Endodermal cell (in vitro differentiated cells): ENCODE results near the gene MAPK1. TPM values are rescaled to one million over a fixed set of nuclear protein-coding genes. Genes with fewer than 3 reads are reported as not detected.
A peak's percentile ranks its signal among the peaks of the same experiment; 100 is the strongest.

Experiments
- DNase-seq: peaks from one replicate; pipeline ENCODE4 v3.0.0-alpha.2; 2017
- H3K27ac ChIP-seq: 2 replicates; pipeline ENCODE4 v1.5.1; 2013; ENCODE audit warnings: mild to moderate bottlenecking, low read depth, low read length, moderate library complexity
- H3K27me3 ChIP-seq: 2 replicates; pipeline ENCODE4 v1.6.1; 2013; ENCODE audit warnings: mild to moderate bottlenecking, low read length, moderate library complexity; ENCODE audit not compliant: insufficient read depth, control insufficient read depth, poor library complexity, severe bottlenecking
- H3K36me3 ChIP-seq: 2 replicates; pipeline ENCODE4 v1.7.0; 2013; ENCODE audit warnings: mild to moderate bottlenecking, low read length, moderate library complexity; ENCODE audit not compliant: control insufficient read depth, insufficient read depth
- H3K4me1 ChIP-seq: one replicate; pipeline ENCODE4 v1.7.0; 2013; ENCODE audit warnings: low read length; ENCODE audit not compliant: control insufficient read depth, insufficient read depth
- H3K4me3 ChIP-seq: 2 replicates; pipeline ENCODE4 v1.5.1; 2013; ENCODE audit warnings: mild to moderate bottlenecking, low read length, moderate library complexity
- H3K9ac ChIP-seq: 2 replicates; pipeline ENCODE4 v1.6.1; 2013; ENCODE audit warnings: mild to moderate bottlenecking, low read length, moderate library complexity; ENCODE audit not compliant: poor library complexity, severe bottlenecking; ENCODE audit errors: extremely low read depth
- H3K9me3 ChIP-seq: 2 replicates; pipeline ENCODE4 v1.6.1; 2013; ENCODE audit warnings: mild to moderate bottlenecking, low read length, moderate library complexity; ENCODE audit not compliant: control insufficient read depth
- H3K27ac Mint-ChIP-seq: 2 replicates; pipeline ENCODE4 v1.8.0; 2020; ENCODE audit warnings: mixed read lengths
- H3K27me3 Mint-ChIP-seq: 2 replicates; pipeline ENCODE4 v1.8.0; 2021; ENCODE audit warnings: mild to moderate bottlenecking, mixed read lengths; ENCODE audit not compliant: insufficient read depth
- H3K36me3 Mint-ChIP-seq: 2 replicates; pipeline ENCODE4 v1.8.0; 2020; ENCODE audit warnings: low read depth, mixed read lengths
- H3K4me1 Mint-ChIP-seq: 2 replicates; pipeline ENCODE4 v1.8.0; 2020; ENCODE audit warnings: mixed read lengths
- H3K4me3 Mint-ChIP-seq: 2 replicates; pipeline ENCODE4 v1.8.0; 2020; ENCODE audit warnings: mild to moderate bottlenecking, moderate library complexity, mixed read lengths
- H3K9me3 Mint-ChIP-seq: 2 replicates; pipeline ENCODE4 v1.8.0; 2020; ENCODE audit warnings: mild to moderate bottlenecking, mixed read lengths
- WGBS, 2 experiments: methylation state at CpG; one replicate each; pipeline versions ENCODE4 v1.1.5 to v1.1.7; 2013; ENCODE audit warnings: missing lambda C conversion rate in 2 of 2, mixed read lengths in 1 of 2; ENCODE audit not compliant: insufficient coverage in 1 of 2, insufficient read length in 1 of 2; 5-methylcytosine and 5-hydroxymethylcytosine counted together
- total RNA-seq, 2 donors: library from RNA; stranded (reverse); fragmentation: NEBNext Ultra II Directional in 1 of 2; extraction: Animal tissue kit (Norgen Biotek cat#: 25700) in 1 of 2; gene quantifications; 2 replicates in 1 of 2; 3 replicates in 1 of 2; pipeline ENCODE4 v1.2.1, GENCODE V29; 2021
- TF ChIP-seq, protein P1 (sequence below): fragments of 200-600 bp; sonication (generic); conservative IDR thresholded peaks from 2 replicates; pipeline ENCODE4 v1.5.0; 2021; ENCODE audit warnings: antibody characterized with exemption, mild to moderate bottlenecking

MAPK1 gene
- total RNA-seq, 2 donors from 2014 or later, result 76.8 to 78.6 TPM

DNA sequence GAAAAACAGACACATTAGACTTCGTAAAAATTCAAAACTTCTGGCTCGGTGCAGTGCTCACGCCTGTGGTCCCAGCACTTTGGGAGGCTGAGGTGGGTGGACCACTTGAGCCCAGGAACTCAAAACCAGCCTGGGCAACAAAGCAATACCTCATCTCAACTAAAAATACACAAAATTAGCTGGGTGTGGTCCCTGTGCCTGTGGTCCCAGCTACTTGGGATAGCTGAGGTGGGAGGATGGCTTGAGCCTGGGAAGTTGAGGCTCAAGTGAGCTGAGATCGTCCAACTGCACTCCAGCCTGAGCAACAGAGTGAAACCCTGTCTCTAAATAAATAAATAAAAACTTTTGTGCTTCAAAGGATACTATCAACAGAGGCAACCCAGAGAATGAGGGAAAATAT lies 155.6 kb downstream of the MAPK1 start:
- Histone ChIP-seq H3K4me1 (no peaks in the 10 kb centered on the region), H3K36me3 (no peaks in the 10 kb centered on the region), H3K27ac (no peak overlapping the region), H3K9me3 (no peaks in the 10 kb centered on the region), H3K27me3 (no peaks in the 10 kb centered on the region), H3K4me3 (no peak overlapping the region), H3K9ac (no peak overlapping the region)
- Mint-ChIP-seq H3K4me3 (no peak overlapping the region), H3K27ac (no peak overlapping the region), H3K9me3 (no peaks in the 10 kb centered on the region), H3K27me3 (peaks cover 2% of the 10 kb centered on the region), H3K4me1 (peaks cover 11% of the 10 kb centered on the region), H3K36me3 (peaks cover 19% of the 10 kb centered on the region)
- DNase-seq, result no peak
- WGBS, 2 experiments, result 96% methylated on average over 4 of the region's 4 CpGs; no CpG with 5 or more reads in 1 of the 2 experiments
- TF ChIP-seq, protein P1, sequence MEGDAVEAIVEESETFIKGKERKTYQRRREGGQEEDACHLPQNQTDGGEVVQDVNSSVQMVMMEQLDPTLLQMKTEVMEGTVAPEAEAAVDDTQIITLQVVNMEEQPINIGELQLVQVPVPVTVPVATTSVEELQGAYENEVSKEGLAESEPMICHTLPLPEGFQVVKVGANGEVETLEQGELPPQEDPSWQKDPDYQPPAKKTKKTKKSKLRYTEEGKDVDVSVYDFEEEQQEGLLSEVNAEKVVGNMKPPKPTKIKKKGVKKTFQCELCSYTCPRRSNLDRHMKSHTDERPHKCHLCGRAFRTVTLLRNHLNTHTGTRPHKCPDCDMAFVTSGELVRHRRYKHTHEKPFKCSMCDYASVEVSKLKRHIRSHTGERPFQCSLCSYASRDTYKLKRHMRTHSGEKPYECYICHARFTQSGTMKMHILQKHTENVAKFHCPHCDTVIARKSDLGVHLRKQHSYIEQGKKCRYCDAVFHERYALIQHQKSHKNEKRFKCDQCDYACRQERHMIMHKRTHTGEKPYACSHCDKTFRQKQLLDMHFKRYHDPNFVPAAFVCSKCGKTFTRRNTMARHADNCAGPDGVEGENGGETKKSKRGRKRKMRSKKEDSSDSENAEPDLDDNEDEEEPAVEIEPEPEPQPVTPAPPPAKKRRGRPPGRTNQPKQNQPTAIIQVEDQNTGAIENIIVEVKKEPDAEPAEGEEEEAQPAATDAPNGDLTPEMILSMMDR, result no peak

DNA sequence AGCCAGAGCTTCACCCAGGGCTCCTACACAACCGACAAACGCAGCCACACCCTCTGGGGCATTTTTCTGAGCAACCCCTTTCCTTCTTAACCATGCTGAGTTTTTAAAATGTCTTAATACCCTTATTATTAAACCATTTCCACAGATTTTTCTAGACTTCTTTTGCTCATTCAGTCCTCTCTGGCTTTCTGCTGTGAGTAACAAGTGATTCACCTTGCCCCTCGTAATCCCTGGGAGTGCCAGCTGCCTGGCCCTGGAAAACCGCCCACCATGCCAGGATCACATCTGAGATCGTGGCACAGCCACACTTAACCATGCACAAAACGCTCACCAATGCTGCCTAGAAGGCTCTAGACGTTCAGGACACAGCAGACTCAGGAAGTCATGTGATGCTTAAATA lies 157.3 kb downstream of the MAPK1 start:
- DNase-seq, result no peak
- no peak overlapping the region for H3K27ac ChIP-seq
- H3K9me3 ChIP-seq, result no peaks in the 10 kb centered on the region
- H3K36me3 Mint-ChIP-seq, result peaks cover 19% of the 10 kb centered on the region
- no peaks in the 10 kb centered on the region for H3K36me3 ChIP-seq
- H3K9ac ChIP-seq, result no peak overlapping the region
- no peaks in the 10 kb centered on the region for H3K27me3 ChIP-seq
- H3K27me3 Mint-ChIP-seq, result peaks cover 2% of the 10 kb centered on the region
- H3K4me1 Mint-ChIP-seq, result peaks cover 11% of the 10 kb centered on the region
- H3K27ac Mint-ChIP-seq, result peak overlapping the region; percentile 67
- no peak overlapping the region for H3K4me3 Mint-ChIP-seq
- H3K4me1 ChIP-seq, result no peaks in the 10 kb centered on the region
- H3K4me3 ChIP-seq, result no peak overlapping the region
- TF ChIP-seq, protein P1, result no peak
- no peaks in the 10 kb centered on the region for H3K9me3 Mint-ChIP-seq
- 88 to 89% methylated on average over 7 of the region's 7 CpGs for WGBS, 2 experiments

DNA sequence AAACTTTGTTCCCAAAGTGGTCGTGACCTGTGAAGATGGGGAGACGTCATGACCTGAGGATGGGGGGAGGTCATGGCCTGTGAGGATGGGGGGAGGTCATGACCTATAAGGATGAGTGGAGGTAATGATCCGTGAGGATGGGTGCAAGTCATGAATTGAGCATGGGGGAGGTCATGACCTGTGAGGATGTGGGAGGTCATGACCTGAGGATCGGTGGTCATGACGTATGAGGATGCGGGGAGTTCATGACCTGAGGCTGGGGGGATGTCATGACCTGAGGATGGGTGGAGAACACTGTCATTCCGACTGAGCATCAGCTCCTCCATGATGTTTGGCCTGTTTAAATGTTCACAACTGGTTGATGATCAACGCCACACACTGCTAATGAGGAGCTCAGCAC lies 157.8 kb downstream of the MAPK1 start:
- Histone ChIP-seq H3K9me3 (no peaks in the 10 kb centered on the region), H3K4me3 (no peak overlapping the region), H3K36me3 (no peaks in the 10 kb centered on the region), H3K4me1 (no peaks in the 10 kb centered on the region), H3K27ac (no peak overlapping the region), H3K27me3 (no peaks in the 10 kb centered on the region), H3K9ac (no peak overlapping the region)
- Mint-ChIP-seq H3K27me3 (peaks cover 2% of the 10 kb centered on the region), H3K9me3 (no peaks in the 10 kb centered on the region), H3K36me3 (peaks cover 19% of the 10 kb centered on the region), H3K4me1 (peaks cover 11% of the 10 kb centered on the region), H3K4me3 (no peak overlapping the region), H3K27ac (no peak overlapping the region)
- no peak for DNase-seq
- TF ChIP-seq, protein P1, result no peak
- whole genome bisulfite sequencing, 2 experiments, result 94% methylated on average over 7 to 8 of the region's 8 CpGs
